Measurements from ENCODE around the gene ZBTB9.

The ZBTB9 gene

GRCh38 chr6:33418690-33419291 is 35.6 kb upstream of the ZBTB9 start:
- no peak for DNase-seq

- peak; percentile 30 for DNase-seq
Observed at GRCh38 chr6:33419580-33420490, 34.5 kb upstream of the ZBTB9 start, which contains the start of gene SYNGAP1. TSS of gene SYNGAP1 (plus strand) at chr6:33420065. CDS start at chr6:33420265, 200 bp downstream.

GRCh38 chr6:33420491-33421343 is 33.7 kb upstream of the ZBTB9 start:
- DNase-seq: peak; percentile 24

GRCh38 chr6:33421344-33421643 is 33.1 kb upstream of the ZBTB9 start:
- DNase-seq: no peak

- no peak for DNase-seq
Observed at GRCh38 chr6:33423777-33424176, 30.6 kb upstream of the ZBTB9 start.

- no peak for DNase-seq
Observed at GRCh38 chr6:33424855-33425667, 29.3 kb upstream of the ZBTB9 start.

GRCh38 chr6:33425668-33426577 is 28.5 kb upstream of the ZBTB9 start:
- DNase-seq: peak; percentile 73

- DNase-seq: no peak
Observed at GRCh38 chr6:33426590-33427511, 27.5 kb upstream of the ZBTB9 start.

- DNase-seq: peak; percentile 18
Observed at GRCh38 chr6:33427585-33428223, 26.7 kb upstream of the ZBTB9 start.

- peak; percentile 37 for DNase-seq
Observed at GRCh38 chr6:33428224-33428965, 26.0 kb upstream of the ZBTB9 start.

GRCh38 chr6:33428966-33429749 is 25.2 kb upstream of the ZBTB9 start:
- no peak for DNase-seq

- no peak for DNase-seq
Observed at GRCh38 chr6:33429750-33430052, 24.7 kb upstream of the ZBTB9 start.

- DNase-seq: no peak
Observed at GRCh38 chr6:33430334-33430733, 24.0 kb upstream of the ZBTB9 start.

- DNase-seq: peak; percentile 71
Observed at GRCh38 chr6:33430991-33431879, 23.1 kb upstream of the ZBTB9 start.

- no peak for DNase-seq
Observed at GRCh38 chr6:33431880-33432541, 22.4 kb upstream of the ZBTB9 start.

- DNase-seq: no peak
Observed at GRCh38 chr6:33432546-33432945, 21.8 kb upstream of the ZBTB9 start.
